KBM-7 (cell line): Measurements from ENCODE around the gene RNFT2.

ENCODE experiments used
- DNase-seq: peaks from one replicate; pipeline ENCODE4 v3.0.0-alpha.2; 2015
- in situ Hi-C: fragments of 300-500 bp; cut with MboI; formaldehyde crosslinking; loops from 2 replicates; pipeline ENCODE4 v1.14.3; 2020; ENCODE audit warnings: low sequenced_read_pairs, low pct_unique_long_range_greater_than_20kb, mixed read lengths

The RNFT2 gene

DNA sequence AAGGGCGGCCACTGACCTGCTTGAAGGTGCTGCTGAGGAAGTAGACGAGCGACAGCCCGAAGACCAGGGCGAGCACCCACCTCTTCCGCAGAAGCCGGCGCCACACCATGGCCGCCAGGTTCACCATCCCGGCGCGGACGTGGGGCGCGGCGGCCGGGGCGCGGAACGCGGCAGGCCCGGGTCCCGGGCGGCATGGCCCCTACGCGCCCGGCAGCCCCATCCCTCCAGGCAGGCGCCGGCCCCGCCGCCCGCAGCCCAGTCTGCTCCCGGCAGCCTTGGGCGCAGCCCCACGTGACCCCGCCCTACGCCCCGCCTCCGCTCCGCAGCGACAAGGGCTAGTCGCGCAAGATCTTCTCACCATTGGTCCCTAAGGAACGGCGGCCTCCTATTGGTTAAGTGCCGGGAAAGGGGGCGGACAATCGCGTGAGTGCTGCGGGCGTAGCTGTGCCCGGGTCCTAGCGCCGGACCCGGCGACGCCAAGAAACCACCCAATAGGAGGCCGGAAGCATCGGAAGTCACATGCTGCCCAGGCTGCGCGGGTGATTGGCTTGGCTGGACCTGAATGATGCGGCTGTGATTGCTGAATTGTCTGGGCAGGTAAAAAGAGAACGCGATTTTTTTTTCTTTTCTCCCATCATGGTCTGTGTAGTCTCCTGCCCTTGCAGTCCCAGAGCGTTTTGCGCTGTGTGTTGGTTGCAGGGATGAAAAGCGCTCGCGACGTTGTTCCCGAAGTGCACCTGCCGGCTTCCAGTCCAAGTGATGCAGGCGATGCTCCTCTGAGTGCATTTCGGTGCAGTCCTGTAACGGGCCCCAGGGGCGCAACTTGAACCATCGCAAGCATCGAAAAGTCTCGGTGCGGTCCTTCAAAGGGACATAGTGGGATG is at the start of gene RNFT2, which contains the start of gene SPRING1:
Gene RNFT2 (plus strand): TSS at position 542 of the 884 bp plus-strand sequence. CDS start 2,183 bp downstream, outside the sequence.
Gene SPRING1 (minus strand): TSS at position 296 of the 884 bp plus-strand sequence. CDS start 169 bp downstream, at position 127.
- peak; percentile 99 for DNase-seq
- in situ Hi-C loops: no loop called here

DNA sequence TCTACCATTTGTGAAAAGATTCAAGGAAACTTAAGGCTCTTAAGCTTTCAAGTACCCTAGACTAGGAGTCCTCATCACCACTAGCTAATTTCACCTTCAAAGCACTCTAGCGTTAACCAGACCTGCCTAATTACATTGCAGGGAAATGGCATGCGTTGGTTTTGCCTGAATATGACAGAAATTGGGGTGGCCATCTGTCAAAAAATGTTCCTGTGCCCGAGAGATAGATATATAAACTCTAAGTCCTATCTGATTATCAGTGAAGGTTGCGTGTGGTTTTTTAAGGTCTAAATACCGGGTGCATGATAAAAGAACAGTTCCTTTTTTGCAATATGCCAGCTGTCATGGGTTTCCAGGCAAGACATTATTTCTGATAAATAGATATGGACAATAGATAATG is 48.6 kb upstream of the RNFT2 start:
- DNase-seq: no peak
- in situ Hi-C loops: loop anchor here (25.0 kb wide), 1 partner anchor 702 kb away; no protein-coding TSS in a partner anchor

- peak; percentile 27 for DNase-seq
- in situ Hi-C loops: loop anchor here (25.0 kb wide), 1 partner anchor 703 kb away; no protein-coding TSS in a partner anchor
These were observed 48.0 kb upstream of the RNFT2 start for GRCh38 chr12:116689979-116690744.

- in situ Hi-C loops: loop anchor here (25.0 kb wide), 1 partner anchor 704 kb away; no protein-coding TSS in a partner anchor
- no peak for DNase-seq
These were observed 46.9 kb upstream of the RNFT2 start for GRCh38 chr12:116691205-116691604.

DNA sequence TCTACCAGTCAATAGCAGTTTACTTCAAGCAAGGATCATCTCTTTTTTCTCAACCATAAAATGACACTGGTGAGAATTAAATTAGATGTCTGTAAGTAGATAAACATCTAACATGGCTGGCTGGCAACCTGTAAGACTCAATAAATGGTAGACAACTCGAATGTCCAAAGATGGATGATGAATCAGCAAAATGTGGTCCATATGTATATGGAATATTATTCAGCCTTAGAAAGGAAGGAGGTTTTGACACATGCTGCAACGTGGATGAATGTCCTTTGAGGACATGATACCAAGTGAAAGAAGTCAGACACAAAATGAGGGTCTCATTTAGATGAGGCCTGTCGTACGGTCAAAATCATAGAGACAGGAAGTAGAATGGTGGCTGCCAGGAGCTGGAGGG is 46.5 kb upstream of the RNFT2 start:
- in situ Hi-C loops: loop anchor here (25.0 kb wide), 1 partner anchor 704 kb away; no protein-coding TSS in a partner anchor

GRCh38 chr12:116692605-116693004 is 45.5 kb upstream of the RNFT2 start:
- in situ Hi-C loops: loop anchor here (25.0 kb wide), 1 partner anchor 705 kb away; no protein-coding TSS in a partner anchor
- no peak for DNase-seq

More for the DNA sequence above, 46.5 kb upstream of the RNFT2 start:
- no peak for DNase-seq

DNA sequence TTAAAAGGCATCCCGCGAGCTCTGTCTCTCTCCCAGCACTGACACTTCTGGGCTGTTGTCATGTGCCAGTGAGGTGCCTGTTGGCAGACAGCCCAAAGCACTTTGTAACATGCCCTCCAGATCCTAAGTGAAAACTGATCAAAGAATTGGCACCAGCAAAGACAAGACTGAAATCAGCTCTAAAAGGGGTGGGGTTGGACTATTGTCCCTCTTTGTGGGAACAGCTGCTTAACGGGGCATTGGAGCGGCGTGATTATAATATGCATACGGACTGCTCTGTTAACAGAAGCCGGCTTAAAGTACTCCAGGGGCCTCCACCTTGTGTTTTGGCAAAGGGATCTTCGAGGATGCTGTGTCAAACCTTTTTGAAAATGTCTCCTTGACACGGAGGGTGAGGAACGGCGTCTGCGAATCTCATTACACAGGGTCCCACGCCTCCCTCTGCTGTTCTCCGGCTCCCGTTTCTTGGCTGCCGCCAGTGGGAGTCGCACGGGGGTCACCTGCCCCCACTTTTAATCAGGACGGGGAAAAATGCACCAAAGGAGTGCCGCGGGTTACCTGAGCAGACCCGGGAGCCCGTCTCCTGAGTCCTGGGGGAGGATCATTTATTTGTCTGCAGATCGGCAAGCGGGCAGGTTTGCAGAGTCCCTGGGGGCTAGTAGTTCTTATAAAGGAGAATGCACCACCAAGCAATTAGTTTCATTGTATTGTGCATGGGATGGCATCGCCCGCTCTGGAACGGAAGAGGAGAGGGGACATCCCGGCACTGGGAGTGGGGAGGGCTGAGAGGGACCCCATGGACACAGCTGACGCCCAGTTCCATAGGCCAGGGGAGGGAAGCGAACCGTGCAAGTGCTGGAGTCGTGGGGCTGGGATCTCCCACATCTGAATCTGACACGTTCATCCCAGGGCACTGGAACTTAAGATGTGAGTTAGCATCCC is 44.6 kb upstream of the RNFT2 start:
- in situ Hi-C loops: loop anchor here (25.0 kb wide), 1 partner anchor 706 kb away; no protein-coding TSS in a partner anchor
- no peak for DNase-seq

DNA sequence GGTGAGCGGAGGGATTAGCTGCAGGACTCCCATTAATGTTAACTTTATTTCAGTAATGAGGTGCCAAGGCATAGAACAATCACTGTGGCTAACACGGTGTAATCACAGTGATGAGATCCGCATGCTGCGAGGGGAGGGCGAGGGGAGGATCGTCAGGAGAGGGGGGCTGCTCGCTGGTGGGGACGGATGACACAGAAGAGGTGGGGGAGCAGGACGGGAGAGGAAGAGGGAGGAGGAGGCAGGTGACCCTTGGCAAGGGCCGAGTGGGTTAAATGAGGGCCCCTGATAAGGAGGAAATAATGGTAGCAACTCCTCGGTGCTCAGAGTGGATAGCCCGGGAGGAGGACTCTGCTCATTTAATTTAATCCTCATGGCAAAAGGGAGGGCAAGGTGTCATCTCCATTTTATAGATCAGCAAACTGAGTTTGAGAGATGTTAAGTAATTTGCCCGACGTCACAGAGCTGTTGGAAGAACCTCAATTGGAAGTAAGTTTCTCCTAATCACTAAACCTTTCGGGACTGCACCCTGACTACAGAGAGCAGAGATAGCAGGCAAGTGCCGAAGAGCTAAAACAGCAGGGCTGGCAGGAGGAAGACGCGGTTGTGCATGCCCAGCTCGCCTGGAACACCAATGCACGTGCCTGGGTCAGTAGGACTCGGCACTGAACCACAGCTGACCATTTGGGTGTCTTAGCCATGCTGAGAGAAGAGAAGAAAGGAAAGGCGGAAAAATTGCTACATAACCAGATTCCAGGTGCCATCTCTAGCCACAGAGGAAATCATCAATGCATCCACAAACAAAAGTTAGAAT is 43.3 kb upstream of the RNFT2 start:
- DNase-seq: no peak
- in situ Hi-C loops: loop anchor here (25.0 kb wide), 1 partner anchor 708 kb away; no protein-coding TSS in a partner anchor

DNA sequence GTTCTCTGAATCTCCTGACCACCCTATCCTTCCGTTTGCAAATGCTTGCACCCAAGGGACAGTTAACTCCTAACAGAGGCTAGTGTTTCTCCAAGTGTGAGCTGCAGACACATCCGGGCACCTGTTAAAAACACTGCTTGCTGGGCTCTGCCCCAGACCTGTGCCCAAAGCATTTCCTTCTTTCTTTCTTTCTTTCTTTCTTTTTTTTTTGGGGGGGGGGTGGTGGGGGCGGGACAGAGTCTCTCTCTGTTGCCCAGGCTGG is 42.7 kb upstream of the RNFT2 start:
- in situ Hi-C loops: loop anchor here (25.0 kb wide), 1 partner anchor 708 kb away; no protein-coding TSS in a partner anchor
- no peak for DNase-seq

GRCh38 chr12:116697305-116697704 is 40.8 kb upstream of the RNFT2 start:
- in situ Hi-C loops: loop anchor here (25.0 kb wide), 1 partner anchor 710 kb away; no protein-coding TSS in a partner anchor
- peak; percentile 63 for DNase-seq

- DNase-seq: no peak
These were observed 40.4 kb upstream of the RNFT2 start for GRCh38 chr12:116697716-116698115.

DNA sequence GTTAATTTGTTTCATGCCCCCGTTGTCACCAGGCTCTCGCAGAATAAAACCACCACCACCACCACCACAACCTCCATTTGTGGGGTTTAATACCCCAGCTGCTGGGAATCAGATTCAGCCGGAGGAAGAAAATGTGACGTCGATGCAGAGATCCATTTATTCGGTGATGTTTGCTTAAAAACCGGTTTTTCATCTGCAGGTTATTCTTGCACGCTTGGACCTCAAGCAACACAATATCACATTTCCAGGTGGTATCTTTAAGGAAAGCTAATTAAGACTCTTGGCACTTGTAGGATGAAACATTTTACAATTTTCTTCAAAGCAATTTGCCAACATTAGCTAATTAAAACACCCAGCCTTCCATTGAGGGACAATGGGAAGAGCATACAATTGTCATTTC is 40.0 kb upstream of the RNFT2 start:
- DNase-seq: no peak
- in situ Hi-C loops: loop anchor here (25.0 kb wide), 1 partner anchor 711 kb away; no protein-coding TSS in a partner anchor

More at GRCh38 chr12:116697716-116698115, 40.4 kb upstream of the RNFT2 start:
- in situ Hi-C loops: loop anchor here (25.0 kb wide), 1 partner anchor 710 kb away; no protein-coding TSS in a partner anchor

- DNase-seq: no peak
- in situ Hi-C loops: loop anchor here (25.0 kb wide), 1 partner anchor 711 kb away; no protein-coding TSS in a partner anchor
These were observed 39.5 kb upstream of the RNFT2 start for GRCh38 chr12:116698554-116699075.

- in situ Hi-C loops: loop anchor here (25.0 kb wide), 1 partner anchor 412 kb away; no protein-coding TSS in a partner anchor
These were observed 38.0 kb upstream of the RNFT2 start for GRCh38 chr12:116700066-116700465.

GRCh38 chr12:116701432-116701831 is 36.7 kb upstream of the RNFT2 start:
- in situ Hi-C loops: loop anchor here (25.0 kb wide), 1 partner anchor 411 kb away; no protein-coding TSS in a partner anchor
- DNase-seq: no peak

More at GRCh38 chr12:116700066-116700465, 38.0 kb upstream of the RNFT2 start:
- no peak for DNase-seq

- DNase-seq: peak; percentile 66
- in situ Hi-C loops: loop anchor here (25.0 kb wide), 1 partner anchor 409 kb away; no protein-coding TSS in a partner anchor
These were observed 34.8 kb upstream of the RNFT2 start for GRCh38 chr12:116703214-116703795.

DNA sequence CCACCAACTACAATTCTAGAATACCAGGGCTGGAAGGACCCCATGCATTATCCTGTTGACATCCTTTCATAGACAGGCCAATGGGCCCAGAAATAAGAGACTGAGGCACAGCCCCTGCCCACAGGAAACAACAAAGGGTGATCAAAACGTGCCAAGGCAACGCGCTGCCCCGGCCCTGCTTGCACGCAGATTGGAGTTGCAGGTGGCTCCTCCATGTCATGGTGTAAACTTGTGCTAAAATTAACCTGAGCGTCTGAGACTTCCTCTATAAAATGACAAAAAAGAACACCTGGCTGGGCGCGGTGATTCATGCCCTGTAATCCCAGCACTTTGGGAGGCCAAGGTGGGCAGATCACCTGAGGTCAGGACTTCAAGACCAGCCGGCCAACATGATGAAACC is 30.4 kb upstream of the RNFT2 start:
- in situ Hi-C loops: loop anchor here (25.0 kb wide), 1 partner anchor 405 kb away; no protein-coding TSS in a partner anchor
- no peak for DNase-seq
